GM10248 (cell line): ENCODE results near the gene TRMT2A.
A peak's percentile ranks its signal among the peaks of the same experiment; 100 is the strongest.

Experiments used
- CTCF ChIA-PET: fragments of 300-600 bp; sonication (Branson Sonifier 250); formaldehyde crosslinking; extraction: SDS; loops from one replicate; lab custom pipeline; 2021; ENCODE audit warnings: antibody characterized with exemption; lab: Yijun Ruan, JAX
- POLR2A ChIA-PET: fragments of 350-650 bp; sonication (Branson Sonifier 250); formaldehyde crosslinking; extraction: SDS; loops from one replicate; lab custom pipeline; 2020; ENCODE audit warnings: antibody characterized with exemption; lab: Yijun Ruan, JAX
- DNase-seq: peaks from one replicate; pipeline ENCODE4 v3.0.0; 2012; ENCODE audit errors: extremely low spot score
- TF ChIP-seq, protein P1 (sequence below): IDR thresholded peaks from 2 replicates; pipeline ENCODE4 v1.5.1; 2012; ENCODE audit warnings: mild to moderate bottlenecking, low read depth; ENCODE audit errors: extremely low read depth, missing control alignments, control extremely low read depth

The TRMT2A gene

GRCh38 chr22:20130731-20131596 lies 13.9 kb upstream of the TRMT2A start:
- ChIA-PET POLR2A (no interaction called here), CTCF (interaction anchor here (2.5 kb wide), 1 partner anchor 10 kb away, joined by 8 read pairs; no protein-coding TSS in a partner anchor)
- peak; percentile 88 for DNase-seq
- TF ChIP-seq, protein P1, sequence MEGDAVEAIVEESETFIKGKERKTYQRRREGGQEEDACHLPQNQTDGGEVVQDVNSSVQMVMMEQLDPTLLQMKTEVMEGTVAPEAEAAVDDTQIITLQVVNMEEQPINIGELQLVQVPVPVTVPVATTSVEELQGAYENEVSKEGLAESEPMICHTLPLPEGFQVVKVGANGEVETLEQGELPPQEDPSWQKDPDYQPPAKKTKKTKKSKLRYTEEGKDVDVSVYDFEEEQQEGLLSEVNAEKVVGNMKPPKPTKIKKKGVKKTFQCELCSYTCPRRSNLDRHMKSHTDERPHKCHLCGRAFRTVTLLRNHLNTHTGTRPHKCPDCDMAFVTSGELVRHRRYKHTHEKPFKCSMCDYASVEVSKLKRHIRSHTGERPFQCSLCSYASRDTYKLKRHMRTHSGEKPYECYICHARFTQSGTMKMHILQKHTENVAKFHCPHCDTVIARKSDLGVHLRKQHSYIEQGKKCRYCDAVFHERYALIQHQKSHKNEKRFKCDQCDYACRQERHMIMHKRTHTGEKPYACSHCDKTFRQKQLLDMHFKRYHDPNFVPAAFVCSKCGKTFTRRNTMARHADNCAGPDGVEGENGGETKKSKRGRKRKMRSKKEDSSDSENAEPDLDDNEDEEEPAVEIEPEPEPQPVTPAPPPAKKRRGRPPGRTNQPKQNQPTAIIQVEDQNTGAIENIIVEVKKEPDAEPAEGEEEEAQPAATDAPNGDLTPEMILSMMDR, result no peak

DNA sequence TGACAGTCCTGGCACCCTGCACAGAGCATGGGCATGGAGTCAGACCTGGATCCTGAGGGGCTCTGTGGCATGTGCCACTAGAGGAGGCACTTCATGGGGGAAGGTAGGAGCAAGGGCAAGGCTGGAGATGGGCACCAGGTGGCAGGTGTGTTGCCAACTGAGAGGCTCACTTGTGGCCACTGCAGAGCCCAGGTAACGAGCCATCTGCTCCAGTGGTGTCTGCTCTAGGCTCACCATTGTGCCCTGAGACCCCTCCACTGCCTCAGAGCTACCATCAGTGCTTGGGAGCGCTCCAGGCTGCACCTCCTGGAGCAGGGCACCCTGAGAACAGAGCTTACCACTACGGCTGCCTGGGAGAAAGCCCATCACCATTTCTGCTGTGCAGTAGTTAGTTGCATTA lies 13.3 kb upstream of the TRMT2A start:
- ChIA-PET CTCF (interaction anchor here (2.5 to 2.8 kb wide), 2 partner anchors 10 to 160 kb away, joined by 8 to 19 read pairs; no protein-coding TSS in a partner anchor), POLR2A (no interaction called here)
- TF ChIP-seq, protein P1, result no peak
- DNase-seq, result no peak

- ChIA-PET POLR2A (no interaction called here), CTCF (interaction anchor here (0.6 to 2.8 kb wide), 10 partner anchors 9 to 400 kb away, joined by 3 to 19 read pairs (median 4); partner anchors contain the start of gene TRMT2A)
- no peak for DNase-seq
- TF ChIP-seq, protein P1, result no peak
These were observed 12.7 kb upstream of the TRMT2A start for GRCh38 chr22:20129747-20130014.

DNA sequence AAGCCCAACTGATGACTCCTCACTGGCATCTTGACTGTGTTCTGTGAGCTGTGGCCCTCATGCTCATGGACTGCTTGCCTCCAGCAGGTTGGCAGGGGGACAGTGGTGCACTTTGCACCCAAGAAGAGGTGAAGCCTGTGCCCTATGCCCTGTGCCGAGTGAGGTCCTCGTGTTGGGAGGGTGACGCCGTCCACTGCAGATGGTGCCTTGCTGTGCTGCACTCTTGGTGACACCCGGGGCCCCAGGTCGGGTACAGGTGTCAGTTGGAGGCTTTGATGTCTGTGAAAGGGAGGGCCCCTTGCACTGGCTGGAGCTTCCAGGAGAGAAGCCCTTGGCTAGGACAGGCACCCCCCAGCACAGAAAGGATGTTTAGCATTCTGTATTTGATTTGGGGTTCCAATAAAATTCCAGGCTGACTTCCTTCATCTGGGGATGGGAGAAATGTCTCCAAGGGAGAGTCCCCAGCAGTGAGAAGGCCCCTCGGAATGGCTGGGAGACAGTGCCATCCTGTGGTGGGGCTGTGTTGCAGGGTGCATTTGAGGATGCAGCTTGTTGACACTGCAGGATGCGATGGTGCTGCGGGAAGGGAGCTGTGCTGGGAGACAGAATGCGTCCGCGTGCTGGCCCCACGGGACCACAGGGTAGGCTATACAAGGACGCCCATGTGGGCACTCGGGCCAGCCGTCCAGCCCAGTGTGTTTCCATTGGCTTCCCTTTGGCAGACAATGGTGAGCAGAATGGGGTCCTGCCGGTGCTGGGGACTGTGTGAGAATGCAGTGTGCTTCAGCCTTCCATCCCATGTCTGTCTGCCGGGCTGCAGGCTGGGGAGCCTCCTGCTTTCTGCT lies 12.1 kb upstream of the TRMT2A start:
- ChIA-PET CTCF (interaction anchor here (0.6 to 2.8 kb wide), 10 partner anchors 8 to 399 kb away, joined by 3 to 19 read pairs (median 4); partner anchors contain the start of gene TRMT2A), POLR2A (no interaction called here)
- TF ChIP-seq, protein P1, result peak; percentile 43
- no peak for DNase-seq

- ChIA-PET POLR2A (no interaction called here), CTCF (interaction anchor here (1.2 to 2.8 kb wide), 7 partner anchors 8 to 160 kb away, joined by 3 to 19 read pairs (median 5); partner anchors contain the start of gene TRMT2A)
- DNase-seq, result no peak
These were observed 11.5 kb upstream of the TRMT2A start for GRCh38 chr22:20128619-20128901.

More at GRCh38 chr22:20128619-20128901, 11.5 kb upstream of the TRMT2A start:
- TF ChIP-seq, protein P1, result no peak
